Neutrophil (primary cell): ENCODE results near the gene DDIT3.

Experiments
- H3K27ac ChIP-seq: fragments of 200-600 bp; sonication (generic); 2 replicates; pipeline ENCODE4 v1.5.1; 2016; ENCODE audit warnings: mild to moderate bottlenecking, moderate library complexity
- H3K27me3 ChIP-seq: fragments of 200-600 bp; sonication (generic); 2 replicates; pipeline ENCODE4 v1.6.0; 2016; ENCODE audit warnings: mild to moderate bottlenecking
- H3K36me3 ChIP-seq: fragments of 200-600 bp; sonication (generic); 2 replicates; pipeline ENCODE4 v1.5.1; 2017
- H3K4me1 ChIP-seq, 2 experiments: fragments of 200-600 bp in 1 of 2; sonication (generic) in 1 of 2; 1 replicate in 1 of 2; 2 replicates in 1 of 2; pipeline versions ENCODE4 v1.5.1 to v1.6.1; 2013 to 2016; ENCODE audit warnings: low read depth in 1 of 2, low read length in 1 of 2, mild to moderate bottlenecking in 1 of 2, moderate library complexity in 1 of 2; ENCODE audit not compliant: control insufficient read depth in 1 of 2, insufficient read depth in 1 of 2
- H3K4me3 ChIP-seq, 2 experiments: fragments of 200-600 bp in 1 of 2; sonication (generic) in 1 of 2; 1 replicate in 1 of 2; 2 replicates in 1 of 2; pipeline ENCODE4 v1.5.1; 2013 to 2016; ENCODE audit warnings: low read depth in 1 of 2, low read length in 1 of 2, mild to moderate bottlenecking in 1 of 2, moderate library complexity in 1 of 2
- H3K9me3 ChIP-seq: fragments of 200-600 bp; sonication (generic); 2 replicates; pipeline ENCODE4 v1.5.1; 2016
- TF ChIP-seq, protein P1 (sequence below): fragments of 200-600 bp; sonication (generic); IDR thresholded peaks from 2 replicates; pipeline ENCODE4 v1.5.1; 2016; ENCODE audit warnings: antibody characterized with exemption

DDIT3 gene

DNA sequence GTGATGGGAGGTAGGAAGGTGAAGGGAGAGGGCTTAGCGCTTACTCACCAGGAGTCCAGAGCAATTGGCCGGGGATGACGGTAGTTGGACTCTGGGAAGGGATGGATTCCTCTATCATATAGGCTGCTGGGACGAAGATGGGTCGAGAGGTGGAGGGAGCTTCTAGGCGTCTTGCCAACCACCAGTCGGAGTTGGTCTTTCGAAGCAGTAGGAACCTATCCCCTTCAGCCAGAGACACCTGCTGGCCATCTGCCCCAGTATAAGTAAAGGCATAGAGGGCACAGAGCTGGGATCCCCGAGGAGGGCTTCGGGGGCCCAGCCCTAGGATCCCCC lies 41.3 kb downstream of the DDIT3 start:
- TF ChIP-seq, protein P1, sequence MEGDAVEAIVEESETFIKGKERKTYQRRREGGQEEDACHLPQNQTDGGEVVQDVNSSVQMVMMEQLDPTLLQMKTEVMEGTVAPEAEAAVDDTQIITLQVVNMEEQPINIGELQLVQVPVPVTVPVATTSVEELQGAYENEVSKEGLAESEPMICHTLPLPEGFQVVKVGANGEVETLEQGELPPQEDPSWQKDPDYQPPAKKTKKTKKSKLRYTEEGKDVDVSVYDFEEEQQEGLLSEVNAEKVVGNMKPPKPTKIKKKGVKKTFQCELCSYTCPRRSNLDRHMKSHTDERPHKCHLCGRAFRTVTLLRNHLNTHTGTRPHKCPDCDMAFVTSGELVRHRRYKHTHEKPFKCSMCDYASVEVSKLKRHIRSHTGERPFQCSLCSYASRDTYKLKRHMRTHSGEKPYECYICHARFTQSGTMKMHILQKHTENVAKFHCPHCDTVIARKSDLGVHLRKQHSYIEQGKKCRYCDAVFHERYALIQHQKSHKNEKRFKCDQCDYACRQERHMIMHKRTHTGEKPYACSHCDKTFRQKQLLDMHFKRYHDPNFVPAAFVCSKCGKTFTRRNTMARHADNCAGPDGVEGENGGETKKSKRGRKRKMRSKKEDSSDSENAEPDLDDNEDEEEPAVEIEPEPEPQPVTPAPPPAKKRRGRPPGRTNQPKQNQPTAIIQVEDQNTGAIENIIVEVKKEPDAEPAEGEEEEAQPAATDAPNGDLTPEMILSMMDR, result no peak
- Histone ChIP-seq H3K27me3 (no peaks in the 10 kb centered on the region), H3K4me3 (peak overlapping the region; percentile 97 to 100), H3K27ac (peak overlapping the region; percentile 99), H3K4me1 (peaks cover 59 to 71% of the 10 kb centered on the region in 2 experiments), H3K36me3 (peaks cover 28% of the 10 kb centered on the region), H3K9me3 (no peaks in the 10 kb centered on the region)

DNA sequence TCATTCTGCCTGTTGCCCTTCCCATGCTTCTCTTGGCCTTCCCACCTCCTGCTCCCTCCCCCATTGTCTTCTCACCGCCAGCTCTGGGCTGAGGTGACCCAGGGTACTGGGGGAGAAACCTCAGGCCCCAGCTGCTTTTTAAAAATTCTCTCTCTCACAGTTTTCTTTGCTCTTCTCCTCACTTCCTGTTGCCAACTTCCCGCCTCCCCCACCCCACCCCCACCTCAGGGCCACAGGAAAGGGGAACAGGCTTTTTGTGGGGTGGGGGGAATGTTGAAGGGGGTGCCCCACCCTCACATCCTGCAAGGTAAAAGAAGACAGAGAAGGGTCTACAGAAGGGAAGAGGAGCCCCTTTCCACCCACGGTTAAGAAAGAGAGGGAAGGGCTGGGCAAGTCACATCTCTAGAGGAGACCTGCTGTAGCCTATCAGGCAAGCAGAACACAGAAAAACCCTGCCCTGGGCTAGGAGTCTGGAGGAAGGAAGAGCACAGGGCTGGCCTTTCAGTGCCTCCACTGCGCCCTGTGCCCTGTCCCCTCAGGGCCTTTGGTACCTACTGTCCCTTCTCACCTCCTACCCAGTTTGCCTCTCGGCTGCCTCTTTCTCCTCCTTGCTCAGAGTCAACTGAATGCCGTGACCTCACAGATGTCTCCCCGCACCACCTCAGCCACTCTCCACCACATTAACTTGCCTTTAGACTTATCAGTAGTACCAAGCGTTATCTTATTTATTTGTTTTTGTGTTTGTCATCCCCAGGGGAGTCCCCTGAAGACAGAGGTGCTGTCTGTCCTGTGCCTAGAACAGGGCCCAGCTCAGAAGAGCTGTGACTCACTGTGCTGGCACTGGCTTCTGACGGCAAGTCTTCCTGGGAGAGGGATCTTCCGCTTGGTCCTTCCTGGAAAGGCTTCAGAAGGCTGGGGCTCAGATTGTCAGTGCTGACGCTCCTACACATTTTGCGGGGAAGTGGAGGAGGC lies 42.3 kb downstream of the DDIT3 start:
- H3K4me3 ChIP-seq, result peak overlapping the region; percentile 97 to 100
- peaks cover 38% of the 10 kb centered on the region for H3K36me3 ChIP-seq
- no peaks in the 10 kb centered on the region for H3K9me3 ChIP-seq
- H3K27ac ChIP-seq, result peak overlapping the region; percentile 99
- no peaks in the 10 kb centered on the region for H3K27me3 ChIP-seq
- peaks cover 69 to 81% of the 10 kb centered on the region in 2 experiments for H3K4me1 ChIP-seq
- TF ChIP-seq, protein P1, result peak; percentile 26

DNA sequence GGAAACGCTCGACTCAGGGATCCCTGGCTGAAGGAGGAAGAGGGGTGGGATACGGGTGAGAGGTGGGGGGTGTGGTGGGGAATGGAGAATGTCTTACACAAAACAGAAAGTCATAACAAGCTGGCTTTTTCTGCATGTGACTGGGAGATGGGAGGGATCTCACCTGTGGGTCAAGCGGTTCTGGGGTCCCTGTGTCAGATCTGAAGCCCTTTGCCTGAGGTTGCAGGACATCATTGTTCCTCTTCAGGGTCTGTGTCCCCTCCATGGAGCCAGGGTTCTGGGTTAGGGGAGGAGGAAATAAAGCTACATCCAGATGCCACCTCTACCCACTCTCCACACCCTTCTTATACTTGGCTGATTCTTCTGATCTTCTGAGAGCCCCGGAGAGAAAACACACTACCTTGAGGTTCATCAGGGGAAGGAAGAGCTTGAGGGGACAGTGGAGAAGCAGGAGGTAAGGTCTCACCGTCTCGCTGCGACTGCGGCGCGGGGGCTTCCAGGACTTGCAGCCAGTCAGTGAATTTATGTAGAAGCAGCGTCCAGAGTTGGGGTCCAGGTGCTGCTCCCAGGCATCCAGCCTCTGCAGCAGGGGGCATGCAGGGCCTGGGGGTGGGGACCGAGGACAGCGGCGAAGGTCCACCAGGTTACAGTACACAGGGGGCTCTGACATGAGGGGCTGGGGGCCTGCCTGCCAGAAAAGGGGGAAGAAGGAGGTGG lies 43.2 kb downstream of the DDIT3 start:
- H3K27ac ChIP-seq, result peak overlapping the region; percentile 99
- no peaks in the 10 kb centered on the region for H3K9me3 ChIP-seq
- H3K36me3 ChIP-seq, result peaks cover 46% of the 10 kb centered on the region
- H3K4me3 ChIP-seq, result peak overlapping the region; percentile 97 to 100
- peaks cover 78 to 89% of the 10 kb centered on the region in 2 experiments for H3K4me1 ChIP-seq
- TF ChIP-seq, protein P1, result no peak
- H3K27me3 ChIP-seq, result no peaks in the 10 kb centered on the region

DNA sequence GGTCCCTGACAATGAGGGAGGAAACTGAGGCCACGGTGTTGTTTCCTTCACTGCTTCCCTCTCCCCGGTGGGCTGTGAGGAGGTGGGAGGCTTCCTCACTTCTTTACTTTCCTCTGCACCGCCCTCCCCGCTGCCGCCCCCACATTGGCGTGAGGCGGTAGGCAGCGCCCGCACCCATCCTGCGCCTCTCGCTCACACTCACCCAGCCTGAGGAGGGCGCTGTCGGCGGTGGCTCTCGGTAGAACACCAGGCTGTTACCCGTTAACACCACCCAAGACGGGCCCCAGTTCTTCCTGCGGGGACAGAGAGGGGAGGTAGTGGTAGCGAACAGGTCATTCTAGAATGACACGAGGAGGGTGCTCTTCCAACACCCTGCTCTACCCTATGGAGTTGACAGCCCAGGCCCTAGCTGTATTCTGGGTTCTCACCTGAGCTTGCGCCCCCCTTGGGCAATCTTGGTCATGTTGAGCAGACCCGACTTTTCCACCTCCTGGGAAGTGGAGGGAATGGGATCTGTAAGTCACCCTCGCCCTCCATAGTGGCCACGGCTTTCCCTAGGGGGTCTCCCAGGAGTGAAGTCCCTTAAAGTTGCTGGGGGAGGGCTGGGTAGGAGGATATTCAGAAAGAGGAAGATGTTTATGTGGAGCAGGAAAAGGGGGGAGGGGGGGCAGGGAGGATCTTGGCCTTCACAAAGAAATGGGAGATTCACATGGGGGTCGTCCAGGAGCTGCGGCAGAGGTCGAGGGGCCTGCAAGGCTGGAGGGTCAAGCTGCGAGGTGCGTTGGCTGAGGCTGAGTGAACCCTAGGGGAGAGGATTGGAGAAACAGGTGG lies 43.9 kb downstream of the DDIT3 start:
- Histone ChIP-seq H3K4me1 (peaks cover 79 to 91% of the 10 kb centered on the region in 2 experiments), H3K4me3 (peak overlapping the region; percentile 97 to 100), H3K27ac (peak overlapping the region; percentile 99), H3K36me3 (peaks cover 54% of the 10 kb centered on the region), H3K27me3 (no peaks in the 10 kb centered on the region), H3K9me3 (no peaks in the 10 kb centered on the region)
- TF ChIP-seq, protein P1, result peak; percentile 69
